Peyer's patch (tissue), 4 donors: ENCODE measurements around the gene RHOJ.

ENCODE experiments used
- POLR2A ChIP-seq, 2 donors: fragments of 450-650 bp; IDR thresholded peaks; one replicate each; pipeline ENCODE4 v1.5.1; 2017; ENCODE audit warnings: antibody characterized with exemption in 2 of 2, mild to moderate bottlenecking in 2 of 2, moderate library complexity in 2 of 2
- TF ChIP-seq, protein P1 (sequence below), 6 experiments: fragments of 450-650 bp in 4 of 6; fragments of 200-600 bp in 2 of 6; sonication (generic) in 1 of 6; IDR thresholded peaks; one replicate each; pipeline ENCODE4 v1.5.1; 2017 to 2019; ENCODE audit warnings: antibody characterized with exemption in 6 of 6, mild to moderate bottlenecking in 3 of 6, moderate library complexity in 1 of 6

DNA sequence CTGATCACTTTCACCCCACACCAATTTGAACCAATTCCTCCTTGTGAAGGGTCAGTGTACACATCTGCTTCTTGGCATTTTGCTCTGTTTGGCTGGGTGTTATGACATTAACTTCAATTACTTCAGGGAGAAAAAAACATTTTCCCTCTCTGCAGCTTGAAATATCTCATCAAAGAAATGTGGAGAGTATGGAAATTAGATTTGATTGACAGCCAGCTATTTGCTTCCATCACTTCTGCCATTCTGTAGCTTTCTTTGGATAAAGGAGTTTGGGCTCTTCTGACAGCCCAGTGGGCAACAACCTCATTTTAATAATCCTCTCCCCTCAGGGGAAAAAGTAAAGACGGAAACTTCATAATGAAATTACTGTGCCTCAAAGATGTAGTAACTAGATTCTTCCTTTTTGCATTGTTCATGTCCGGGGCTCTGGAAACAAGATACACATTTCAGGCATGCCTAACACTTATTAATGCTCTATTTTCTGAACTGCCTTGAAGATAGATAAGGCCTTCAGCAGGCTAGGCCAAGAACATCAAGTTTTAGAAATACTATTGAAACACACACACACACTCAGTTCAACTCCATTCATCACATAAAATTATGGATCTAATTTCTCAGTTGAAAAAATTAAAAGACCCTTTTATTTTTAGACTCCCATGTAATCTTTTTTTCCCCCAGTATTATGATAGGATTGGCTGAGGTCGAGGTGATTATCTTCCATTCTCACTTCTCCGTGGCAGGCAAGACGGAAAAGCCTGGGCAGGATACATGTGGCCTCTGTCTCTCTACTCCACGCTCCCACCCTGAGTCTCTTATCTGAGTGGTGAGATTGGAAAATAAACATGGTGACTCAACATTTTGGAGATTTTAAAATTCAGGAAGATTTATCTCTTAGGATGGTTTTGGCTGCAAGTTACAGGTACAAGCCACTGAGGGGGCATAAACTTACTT is 124.8 kb downstream of the RHOJ start:
- TF ChIP-seq POLR2A (IDR thresholded peaks at IDR 0.05) = no peak
- TF ChIP-seq, protein P1, sequence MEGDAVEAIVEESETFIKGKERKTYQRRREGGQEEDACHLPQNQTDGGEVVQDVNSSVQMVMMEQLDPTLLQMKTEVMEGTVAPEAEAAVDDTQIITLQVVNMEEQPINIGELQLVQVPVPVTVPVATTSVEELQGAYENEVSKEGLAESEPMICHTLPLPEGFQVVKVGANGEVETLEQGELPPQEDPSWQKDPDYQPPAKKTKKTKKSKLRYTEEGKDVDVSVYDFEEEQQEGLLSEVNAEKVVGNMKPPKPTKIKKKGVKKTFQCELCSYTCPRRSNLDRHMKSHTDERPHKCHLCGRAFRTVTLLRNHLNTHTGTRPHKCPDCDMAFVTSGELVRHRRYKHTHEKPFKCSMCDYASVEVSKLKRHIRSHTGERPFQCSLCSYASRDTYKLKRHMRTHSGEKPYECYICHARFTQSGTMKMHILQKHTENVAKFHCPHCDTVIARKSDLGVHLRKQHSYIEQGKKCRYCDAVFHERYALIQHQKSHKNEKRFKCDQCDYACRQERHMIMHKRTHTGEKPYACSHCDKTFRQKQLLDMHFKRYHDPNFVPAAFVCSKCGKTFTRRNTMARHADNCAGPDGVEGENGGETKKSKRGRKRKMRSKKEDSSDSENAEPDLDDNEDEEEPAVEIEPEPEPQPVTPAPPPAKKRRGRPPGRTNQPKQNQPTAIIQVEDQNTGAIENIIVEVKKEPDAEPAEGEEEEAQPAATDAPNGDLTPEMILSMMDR (IDR thresholded peaks at IDR 0.05) = no peak
